OCI-LY3 (cell line): ENCODE measurements around the gene FGD3.

Experiments
- H2AFZ ChIP-seq: fragments of 200-600, 300-600 bp; shearing (Covaris generic); 2 replicates; pipeline ENCODE4 v1.6.0; 2014; ENCODE audit warnings: antibody characterized with exemption, low read depth, low read length
- H3K27ac ChIP-seq: fragments of 200-600, 300-600 bp; sonication (generic); 2 replicates; pipeline ENCODE4 v1.5.1; 2014; ENCODE audit warnings: mild to moderate bottlenecking, low read length, moderate library complexity, mixed read lengths
- H3K27me3 ChIP-seq: fragments of 200-600, 300-600 bp; sonication (generic); 2 replicates; pipeline ENCODE4 v1.6.1; 2014; ENCODE audit warnings: low read depth, low read length, mixed read lengths
- H3K36me3 ChIP-seq: fragments of 200-600, 300-600 bp; sonication (generic); replicated peaks from 2 replicates; pipeline ENCODE3; 2014; ENCODE audit warnings: low read depth, low read length, mixed read lengths
- H3K4me1 ChIP-seq: fragments of 300-600, 200-600 bp; sonication (generic); 2 replicates; pipeline ENCODE4 v1.6.1; 2014; ENCODE audit warnings: low read length, mixed read lengths
- H3K4me2 ChIP-seq: fragments of 200-600, 300-600 bp; sonication (generic); 2 replicates; pipeline ENCODE4 v1.6.1; 2014; ENCODE audit warnings: low read length, mixed read lengths
- H3K4me3 ChIP-seq: fragments of 300-600, 200-600 bp; sonication (generic); 2 replicates; pipeline ENCODE4 v1.5.1; 2014; ENCODE audit warnings: antibody characterized with exemption, mild to moderate bottlenecking, low read length, moderate library complexity
- H3K79me2 ChIP-seq: fragments of 300-600, 200-600 bp; shearing (Covaris generic); 2 replicates; pipeline ENCODE4 v1.6.1; 2014; ENCODE audit warnings: mild to moderate bottlenecking, low read length, mixed read lengths
- H3K9ac ChIP-seq: fragments of 300-600, 200-600 bp; shearing (Covaris generic); 2 replicates; pipeline ENCODE4 v1.6.0; 2014; ENCODE audit warnings: mild to moderate bottlenecking, low read length, moderate library complexity
- H3K9me3 ChIP-seq: fragments of 200-600, 300-600 bp; shearing (Covaris generic); 2 replicates; pipeline ENCODE4 v1.6.1; 2014; ENCODE audit warnings: low read length, mixed read lengths; ENCODE audit not compliant: insufficient read depth
- H4K20me1 ChIP-seq: fragments of 200-600, 300-600 bp; sonication (generic); 2 replicates; pipeline ENCODE4 v1.6.1; 2016; ENCODE audit warnings: low read length, mixed read lengths; ENCODE audit not compliant: insufficient read depth
- CTCF ChIP-seq: fragments of 200-600, 300-600 bp; sonication (generic); IDR thresholded peaks from 2 replicates; pipeline ENCODE4 v1.5.1; 2014; ENCODE audit warnings: antibody characterized with exemption, low read length, low read depth
- EZH2phosphoT487 ChIP-seq: fragments of 200-600 bp; shearing (Covaris generic); IDR thresholded peaks from 2 replicates; pipeline ENCODE4 v1.6.1; 2018; ENCODE audit warnings: antibody characterized with exemption, mixed run types, low read depth

FGD3 gene

DNA sequence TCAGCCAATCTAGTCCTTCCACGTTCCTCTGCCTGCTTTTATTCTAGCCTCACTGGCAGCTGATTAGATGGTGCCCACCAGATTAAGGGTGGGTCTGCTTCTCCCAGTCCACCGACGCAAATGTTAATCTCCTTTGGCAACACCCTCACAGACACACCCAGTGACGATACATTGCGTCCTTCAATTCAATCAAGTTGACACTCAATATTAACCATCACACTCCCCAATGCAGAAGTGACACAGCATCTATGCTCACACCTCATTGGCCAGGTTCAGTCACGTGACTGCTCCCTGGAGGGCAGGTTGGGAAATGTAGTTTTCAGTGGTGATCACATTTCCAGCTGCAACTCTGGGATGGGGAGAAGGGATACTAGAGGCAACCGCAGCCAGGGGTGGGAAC lies 124.1 kb downstream of the FGD3 start:
- H3K9me3 ChIP-seq: no peaks in the 10 kb centered on the region
- H3K4me1 ChIP-seq: no peaks in the 10 kb centered on the region
- no peaks in the 10 kb centered on the region for H3K27me3 ChIP-seq
- no peak overlapping the region for H3K4me2 ChIP-seq
- no peak overlapping the region for H2AFZ ChIP-seq
- H3K79me2 ChIP-seq: no peaks in the 10 kb centered on the region
- no peak overlapping the region for H3K9ac ChIP-seq
- no peaks in the 10 kb centered on the region for H4K20me1 ChIP-seq
- H3K36me3 ChIP-seq: no peaks in the 10 kb centered on the region
- no peak for TF ChIP-seq CTCF
- no peak for TF ChIP-seq EZH2phosphoT487
- H3K4me3 ChIP-seq: no peak overlapping the region
- no peak overlapping the region for H3K27ac ChIP-seq

DNA sequence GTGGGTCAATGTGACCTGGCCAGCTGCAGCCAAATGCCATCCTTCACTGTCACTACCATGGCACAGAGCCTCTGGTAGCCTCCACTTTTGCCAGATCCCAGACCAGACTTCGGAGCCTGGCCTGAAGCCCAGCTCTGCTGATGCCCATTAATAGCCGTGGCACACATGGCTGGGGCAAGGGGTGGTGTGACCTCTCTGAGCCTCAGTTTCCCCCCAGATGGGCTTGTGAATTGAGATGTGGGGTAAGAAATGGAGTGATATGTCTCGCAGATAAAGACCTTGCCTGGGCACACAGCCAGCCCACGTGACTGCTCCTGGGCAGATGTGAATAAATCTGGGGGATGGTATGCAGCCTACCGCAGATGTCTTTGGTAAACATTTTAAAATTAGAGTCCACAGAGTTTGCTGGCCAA lies 125.1 kb downstream of the FGD3 start:
- H3K9me3 ChIP-seq: no peaks in the 10 kb centered on the region
- H3K27ac ChIP-seq: no peak overlapping the region
- no peaks in the 10 kb centered on the region for H3K4me1 ChIP-seq
- H3K9ac ChIP-seq: no peak overlapping the region
- no peak overlapping the region for H3K4me3 ChIP-seq
- no peak overlapping the region for H3K4me2 ChIP-seq
- H4K20me1 ChIP-seq: no peaks in the 10 kb centered on the region
- H3K79me2 ChIP-seq: no peaks in the 10 kb centered on the region
- no peaks in the 10 kb centered on the region for H3K36me3 ChIP-seq
- TF ChIP-seq EZH2phosphoT487 (no peak), CTCF (no peak)
- H2AFZ ChIP-seq: no peak overlapping the region
- no peaks in the 10 kb centered on the region for H3K27me3 ChIP-seq

DNA sequence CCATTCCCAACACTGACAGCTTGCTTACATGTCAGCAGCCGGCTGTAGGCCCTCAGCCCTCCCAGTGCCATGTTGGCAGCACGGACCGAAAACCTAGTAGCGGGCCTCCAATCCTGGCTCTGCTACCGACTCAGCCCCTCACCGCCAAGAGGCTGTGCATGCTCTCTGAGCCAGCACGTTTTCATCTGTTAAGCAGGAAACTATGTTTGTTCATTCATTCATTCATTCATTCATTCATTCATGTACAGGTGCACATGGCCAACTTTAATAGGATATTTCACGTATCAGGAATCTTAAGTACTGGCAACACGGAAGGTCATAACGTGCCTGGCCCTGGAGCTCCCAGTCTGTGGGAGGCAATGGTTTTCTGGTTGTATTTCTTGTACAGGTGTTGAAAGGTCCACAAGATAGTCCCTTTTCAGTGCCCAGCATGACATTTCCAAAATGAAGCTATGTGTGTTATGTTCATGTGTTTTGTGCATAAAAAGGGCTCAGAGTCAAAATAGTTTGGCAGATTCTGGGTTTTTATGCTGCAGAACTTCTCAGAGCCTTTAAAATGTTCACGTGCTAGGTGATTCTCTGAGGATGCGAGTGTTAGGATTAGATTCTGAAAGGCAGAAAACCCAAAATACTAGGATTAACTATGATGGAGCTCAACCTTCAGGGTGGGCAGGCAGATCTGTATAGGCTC lies 128.9 kb downstream of the FGD3 start:
- no peak overlapping the region for H3K4me2 ChIP-seq
- H3K79me2 ChIP-seq: no peaks in the 10 kb centered on the region
- H3K4me3 ChIP-seq: no peak overlapping the region
- H3K9ac ChIP-seq: no peak overlapping the region
- no peaks in the 10 kb centered on the region for H4K20me1 ChIP-seq
- H3K9me3 ChIP-seq: no peaks in the 10 kb centered on the region
- no peaks in the 10 kb centered on the region for H3K4me1 ChIP-seq
- H3K27me3 ChIP-seq: no peaks in the 10 kb centered on the region
- H3K27ac ChIP-seq: no peak overlapping the region
- H3K36me3 ChIP-seq: no peaks in the 10 kb centered on the region
- TF ChIP-seq EZH2phosphoT487: no peak
- TF ChIP-seq CTCF: no peak
- no peak overlapping the region for H2AFZ ChIP-seq

GRCh38 chr9:93076792-93077128 lies 129.4 kb downstream of the FGD3 start:
- Histone ChIP-seq H3K4me2 (no peak overlapping the region), H3K27me3 (no peaks in the 10 kb centered on the region), H3K27ac (no peak overlapping the region), H4K20me1 (no peaks in the 10 kb centered on the region), H3K4me3 (no peak overlapping the region), H3K79me2 (no peaks in the 10 kb centered on the region), H3K9ac (no peak overlapping the region), H3K9me3 (no peaks in the 10 kb centered on the region), H3K36me3 (no peaks in the 10 kb centered on the region), H3K4me1 (no peaks in the 10 kb centered on the region), H2AFZ (no peak overlapping the region)
- TF ChIP-seq CTCF (no peak), EZH2phosphoT487 (no peak)
